Chondrocyte (in vitro differentiated cells): ENCODE measurements around the gene IQGAP2. TPM values are rescaled to one million over a fixed set of nuclear protein-coding genes. Genes with fewer than 3 reads are reported as not detected.

ENCODE experiments used
- DNase-seq: peaks from one replicate; pipeline ENCODE4 v3.0.0; 2021; ENCODE audit warnings: mixed read lengths, low spot score
- H3K27ac Mint-ChIP-seq: one replicate; pipeline ENCODE4 v1.8.0; 2021; ENCODE audit warnings: mild to moderate bottlenecking, moderate library complexity, mixed read lengths; ENCODE audit not compliant: unreplicated experiment
- H3K27me3 Mint-ChIP-seq: 2 replicates; pipeline ENCODE4 v1.8.0; 2021; ENCODE audit warnings: low read depth, mixed read lengths
- H3K36me3 Mint-ChIP-seq: 2 replicates; pipeline ENCODE4 v1.8.0; 2021; ENCODE audit warnings: low read depth, mixed read lengths
- H3K4me1 Mint-ChIP-seq: 2 replicates; pipeline ENCODE4 v1.8.0; 2021; ENCODE audit warnings: low read depth, mild to moderate bottlenecking, mixed read lengths
- H3K4me3 Mint-ChIP-seq: one replicate; pipeline ENCODE4 v1.8.0; 2021; ENCODE audit warnings: mild to moderate bottlenecking, moderate library complexity, mixed read lengths; ENCODE audit not compliant: unreplicated experiment
- H3K9me3 Mint-ChIP-seq: 2 replicates; pipeline ENCODE4 v1.8.0; 2021; ENCODE audit warnings: low read depth, mixed read lengths
- CTCF ChIP-seq: fragments of 200-600 bp; sonication (generic); IDR thresholded peaks from 2 replicates; pipeline ENCODE4 v1.5.0; 2021; ENCODE audit warnings: antibody characterized with exemption, mild to moderate bottlenecking, moderate library complexity
- total RNA-seq: library from RNA; stranded (reverse); gene quantifications from 3 replicates; pipeline ENCODE4 v1.2.1, GENCODE V29; 2021

The IQGAP2 gene
- total RNA-seq, 1 donor from 2014 or later, result 3.0 TPM

DNA sequence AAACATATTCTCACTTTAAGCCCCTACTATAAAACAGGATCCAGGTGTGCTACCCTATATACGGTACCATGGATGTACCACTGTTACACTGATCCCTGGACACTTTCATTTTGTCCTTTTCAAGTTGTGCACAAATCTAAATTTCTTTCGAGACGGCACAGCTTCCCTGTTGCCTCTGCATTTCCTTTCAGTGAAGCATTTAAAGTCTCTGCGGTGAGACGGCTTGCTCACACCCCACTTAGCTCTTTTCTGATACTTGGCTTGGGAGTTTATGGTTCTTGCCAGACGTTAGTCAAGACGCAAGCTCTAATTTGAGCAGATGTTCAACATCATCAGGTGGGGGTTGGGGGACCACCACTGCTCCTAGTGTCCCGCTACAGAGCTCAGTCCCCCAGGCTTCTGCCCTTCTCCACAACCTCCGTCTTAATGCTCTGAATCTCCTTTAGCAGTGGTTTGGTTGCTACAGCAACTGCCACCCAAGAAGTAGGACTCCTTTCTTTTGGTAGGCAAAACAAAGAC is 204.3 kb downstream of the IQGAP2 start:
- no peak for DNase-seq
- Mint-ChIP-seq H3K27ac (no peak overlapping the region), H3K4me1 (peaks cover 32% of the 10 kb centered on the region), H3K27me3 (no peaks in the 10 kb centered on the region), H3K9me3 (no peaks in the 10 kb centered on the region), H3K4me3 (no peak overlapping the region), H3K36me3 (no peaks in the 10 kb centered on the region)
- TF ChIP-seq CTCF, result no peak

DNA sequence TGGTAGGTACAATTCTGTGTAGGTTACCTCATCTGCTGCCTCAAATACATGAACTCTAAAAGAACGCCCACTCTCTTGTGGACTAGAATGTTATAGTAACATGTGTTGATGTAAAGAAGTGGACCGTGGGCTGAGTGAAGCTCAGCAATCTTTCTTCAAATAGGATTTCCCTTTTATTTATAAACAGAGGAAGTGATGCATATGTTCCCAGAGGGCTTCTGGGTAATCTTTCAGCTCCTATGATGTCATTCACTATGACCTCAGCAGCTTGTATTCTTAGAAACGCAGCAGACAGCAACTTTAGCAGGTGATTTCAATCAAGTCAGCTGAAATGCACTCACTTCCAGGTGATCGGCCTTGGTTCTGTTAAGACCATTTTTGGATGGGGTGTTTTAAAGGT is 205.7 kb downstream of the IQGAP2 start:
- no peak for DNase-seq
- Mint-ChIP-seq H3K9me3 (no peaks in the 10 kb centered on the region), H3K36me3 (no peaks in the 10 kb centered on the region), H3K4me1 (peaks cover 29% of the 10 kb centered on the region), H3K4me3 (no peak overlapping the region), H3K27ac (no peak overlapping the region), H3K27me3 (no peaks in the 10 kb centered on the region)
- no peak for TF ChIP-seq CTCF

DNA sequence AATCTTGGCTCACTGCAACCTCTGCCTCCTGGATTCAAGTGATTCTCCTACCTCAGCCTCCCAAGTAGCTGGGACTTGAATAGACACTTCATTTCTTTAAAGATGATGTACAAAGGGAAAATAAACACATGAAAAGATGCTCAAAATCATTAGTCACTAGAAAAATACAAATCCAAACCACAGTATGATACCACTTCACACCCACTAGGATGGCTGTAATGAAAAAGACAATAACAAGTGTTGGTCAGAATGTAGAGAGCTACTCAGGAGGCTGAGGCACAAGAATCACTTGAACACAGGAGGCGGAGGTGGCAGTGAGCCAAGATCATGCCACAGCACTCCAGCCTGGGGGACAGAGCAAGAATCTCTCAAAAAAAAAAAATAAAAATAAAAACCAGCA is 207.1 kb downstream of the IQGAP2 start:
- no peak for TF ChIP-seq CTCF
- Mint-ChIP-seq H3K27ac (peak overlapping the region; percentile 14), H3K9me3 (no peaks in the 10 kb centered on the region), H3K36me3 (no peaks in the 10 kb centered on the region), H3K4me1 (peaks cover 17% of the 10 kb centered on the region), H3K27me3 (no peaks in the 10 kb centered on the region), H3K4me3 (no peak overlapping the region)
- no peak for DNase-seq

DNA sequence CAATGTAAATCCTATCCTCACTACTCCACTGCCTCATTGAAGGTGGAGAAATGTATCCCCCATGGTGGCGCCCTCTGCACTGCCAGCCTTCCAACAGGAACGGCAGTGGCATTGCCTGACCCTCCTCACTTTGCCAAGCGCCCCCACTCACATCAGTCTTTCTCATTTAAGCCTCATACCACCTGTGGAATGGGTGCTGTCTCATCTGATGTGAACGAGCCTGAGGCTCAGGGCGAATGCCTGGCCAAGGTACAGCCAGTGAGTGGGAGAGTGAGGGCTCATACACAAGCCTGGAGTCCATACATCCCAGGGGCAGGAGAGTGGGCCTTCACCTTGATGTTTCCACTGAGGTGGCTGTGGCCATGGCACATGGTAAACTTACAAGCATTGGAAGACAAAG is 209.9 kb downstream of the IQGAP2 start:
- TF ChIP-seq CTCF, result no peak
- Mint-ChIP-seq H3K4me1 (peaks cover 28% of the 10 kb centered on the region), H3K27me3 (no peaks in the 10 kb centered on the region)

DNA sequence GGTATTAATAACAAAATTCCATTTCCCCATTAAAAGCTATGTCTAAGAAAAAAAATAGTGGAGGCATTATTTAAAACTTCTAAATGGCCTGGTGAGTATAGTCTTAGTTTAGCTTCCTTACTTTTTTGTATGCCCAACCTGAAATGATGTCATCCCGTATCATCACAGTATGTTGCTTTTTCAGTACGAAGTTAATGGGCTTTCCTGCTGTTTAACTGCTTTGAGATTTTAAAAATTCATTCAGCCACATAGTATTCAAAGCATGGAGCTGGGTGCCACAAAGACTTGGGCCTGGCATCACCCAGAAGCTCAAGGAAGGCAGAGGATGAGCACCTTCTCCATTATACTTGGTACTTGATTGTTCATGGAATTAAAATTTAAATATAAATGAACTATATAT is 212.7 kb downstream of the IQGAP2 start:
- no peak for TF ChIP-seq CTCF
- H3K4me1 Mint-ChIP-seq, result peaks cover 39% of the 10 kb centered on the region
- DNase-seq, result no peak
- H3K27ac Mint-ChIP-seq, result no peak overlapping the region
- peaks cover 2% of the 10 kb centered on the region for H3K36me3 Mint-ChIP-seq
- H3K4me3 Mint-ChIP-seq, result no peak overlapping the region
- H3K27me3 Mint-ChIP-seq, result no peaks in the 10 kb centered on the region
- peaks cover 2% of the 10 kb centered on the region for H3K9me3 Mint-ChIP-seq

More for the DNA sequence above, 209.9 kb downstream of the IQGAP2 start:
- Mint-ChIP-seq H3K4me3 (no peak overlapping the region), H3K27ac (no peak overlapping the region), H3K9me3 (peaks cover 2% of the 10 kb centered on the region), H3K36me3 (peaks cover 2% of the 10 kb centered on the region)
- DNase-seq, result no peak
